PC-3 (cell line): ENCODE data around the gene PDCD5. TPM values are rescaled to one million over a fixed set of nuclear protein-coding genes. Genes with fewer than 3 reads are reported as not detected.
"Not testable (repeated sequence)": the region's sequence is repeated elsewhere in the genome, so short reads cannot be mapped to it uniquely, and the experiment has no call there.

ENCODE experiments used
- ATAC-seq: fragments of 200-7000 bp; cut with Tn5 transposase; 2 replicates; pipeline ENCODE4 v1.9.1; 2020; ENCODE audit warnings: mild to moderate bottlenecking, moderate library complexity
- BruUV-seq: library from RNA; stranded (reverse); fragments of 400-500 nt; replicated peaks from 2 replicates; lab custom pipeline; 2021; lab: Mats Ljungman, UMichigan
- CTCF ChIA-PET: fragments of 300-600 bp; sonication (Branson Sonifier 250); formaldehyde crosslinking; loops from one replicate; lab custom pipeline; 2022; ENCODE audit warnings: antibody characterized with exemption; lab: Charles Lee
- POLR2A ChIA-PET: fragments of 300-600 bp; sonication (Branson Sonifier 250); formaldehyde crosslinking; loops from one replicate; lab custom pipeline; 2022; ENCODE audit warnings: antibody characterized with exemption; ENCODE audit not compliant: unreplicated experiment; lab: Charles Lee
- DNase-seq: peaks from one replicate; pipeline ENCODE4 v3.0.0-alpha.2; 2015
- H2AFZ ChIP-seq: fragments of 300-600 bp; sonication (generic); 2 replicates; pipeline ENCODE4 v1.6.0; 2016; ENCODE audit warnings: antibody characterized with exemption, low read length
- H3F3A ChIP-seq: fragments of 300-600 bp; sonication (generic); one replicate; pipeline ENCODE4 v1.6.0; 2017; ENCODE audit warnings: antibody characterized with exemption, low read length, control low read depth, mild to moderate bottlenecking; ENCODE audit not compliant: unreplicated experiment
- H3K27ac ChIP-seq: fragments of 300-600 bp; sonication (generic); 2 replicates; pipeline ENCODE4 v1.5.1; 2016; ENCODE audit warnings: mild to moderate bottlenecking, low read length
- H3K27me3 ChIP-seq: fragments of 300-600 bp; sonication (generic); 2 replicates; pipeline ENCODE4 v1.6.1; 2016; ENCODE audit warnings: low read length, mixed read lengths
- H3K36me3 ChIP-seq: fragments of 300-600 bp; sonication (generic); 2 replicates; pipeline ENCODE4 v1.6.1; 2016; ENCODE audit warnings: low read depth, mixed run types, low read length, mixed read lengths
- H3K4me1 ChIP-seq: fragments of 300-600 bp; sonication (generic); 2 replicates; pipeline ENCODE4 v1.5.1; 2016; ENCODE audit warnings: low read length; ENCODE audit not compliant: insufficient read depth
- H3K4me2 ChIP-seq: fragments of 300-600 bp; sonication (generic); 2 replicates; pipeline ENCODE4 v1.6.0; 2016; ENCODE audit warnings: low read length
- H3K4me3 ChIP-seq: fragments of 300-600 bp; sonication (generic); 2 replicates; pipeline ENCODE4 v1.5.1; 2016; ENCODE audit warnings: mild to moderate bottlenecking, low read length, mixed read lengths
- H3K79me2 ChIP-seq: fragments of 300-600 bp; sonication (generic); 2 replicates; pipeline ENCODE4 v1.6.1; 2017; ENCODE audit warnings: low read length, mixed read lengths
- H3K9ac ChIP-seq: fragments of 300-600 bp; sonication (generic); 2 replicates; pipeline ENCODE4 v1.6.0; 2016; ENCODE audit warnings: mild to moderate bottlenecking, low read length
- H3K9me2 ChIP-seq: fragments of 300-600 bp; sonication (generic); replicated peaks from 2 replicates; pipeline ENCODE4 v1.6.1; 2016; ENCODE audit warnings: mixed run types, low read length, mixed read lengths
- H3K9me3 ChIP-seq: fragments of 300-600 bp; sonication (generic); 2 replicates; pipeline ENCODE4 v1.6.1; 2016; ENCODE audit warnings: low read length, mixed read lengths
- H4K20me1 ChIP-seq: fragments of 300-600 bp; sonication (generic); 2 replicates; pipeline ENCODE4 v1.6.1; 2016; ENCODE audit warnings: low read length, mixed read lengths
- EZH2 ChIP-seq: fragments of 300-600 bp; sonication (generic); IDR thresholded peaks from one replicate; pipeline ENCODE4 v1.6.1; 2017; ENCODE audit warnings: antibody characterized with exemption, mild to moderate bottlenecking, low read length; ENCODE audit not compliant: unreplicated experiment
- EZH2phosphoT487 ChIP-seq: fragments of 300-600 bp; sonication (generic); IDR thresholded peaks from 2 replicates; pipeline ENCODE4 v1.6.1; 2018; ENCODE audit warnings: mild to moderate bottlenecking, antibody characterized with exemption, low read length, borderline replicate concordance
- intact Hi-C: fragments of 100-400 bp; cut with micrococcal nuclease; formaldehyde crosslinking; loops from 2 replicates; pipeline ENCODE4 v1.9.0; 2023
- total RNA-seq: library from RNA; depleted of rRNA; stranded (reverse); fragments of >200 nt; gene quantifications from 2 replicates; pipeline ENCODE4 v1.2.3, GENCODE V29; 2014
- TF ChIP-seq, protein P1 (sequence below): fragments of 300-600 bp; sonication (generic); conservative IDR thresholded peaks from 2 replicates; pipeline ENCODE4 v1.5.1; 2017; ENCODE audit warnings: antibody characterized with exemption, low read depth, mild to moderate bottlenecking, low read length

Gene PDCD5
- total RNA-seq, 1 experiment from 2014 or later, result 203 TPM

- no peak overlapping the region for H3K4me2 ChIP-seq
- no peak overlapping the region for H2AFZ ChIP-seq
- ChIA-PET POLR2A (no interaction called here), CTCF (no interaction called here)
- no peak overlapping the region for H3K27ac ChIP-seq
- H3K9ac ChIP-seq, result no peak overlapping the region
- H3K4me3 ChIP-seq, result no peak overlapping the region
- no peak for ATAC-seq
- no peaks in the 10 kb centered on the region for H3F3A ChIP-seq
- H3K27me3 ChIP-seq, result no peaks in the 10 kb centered on the region
- H3K9me3 ChIP-seq, result no peaks in the 10 kb centered on the region
- H3K9me2 ChIP-seq, result no peaks in the 10 kb centered on the region
- TF ChIP-seq, protein P1, sequence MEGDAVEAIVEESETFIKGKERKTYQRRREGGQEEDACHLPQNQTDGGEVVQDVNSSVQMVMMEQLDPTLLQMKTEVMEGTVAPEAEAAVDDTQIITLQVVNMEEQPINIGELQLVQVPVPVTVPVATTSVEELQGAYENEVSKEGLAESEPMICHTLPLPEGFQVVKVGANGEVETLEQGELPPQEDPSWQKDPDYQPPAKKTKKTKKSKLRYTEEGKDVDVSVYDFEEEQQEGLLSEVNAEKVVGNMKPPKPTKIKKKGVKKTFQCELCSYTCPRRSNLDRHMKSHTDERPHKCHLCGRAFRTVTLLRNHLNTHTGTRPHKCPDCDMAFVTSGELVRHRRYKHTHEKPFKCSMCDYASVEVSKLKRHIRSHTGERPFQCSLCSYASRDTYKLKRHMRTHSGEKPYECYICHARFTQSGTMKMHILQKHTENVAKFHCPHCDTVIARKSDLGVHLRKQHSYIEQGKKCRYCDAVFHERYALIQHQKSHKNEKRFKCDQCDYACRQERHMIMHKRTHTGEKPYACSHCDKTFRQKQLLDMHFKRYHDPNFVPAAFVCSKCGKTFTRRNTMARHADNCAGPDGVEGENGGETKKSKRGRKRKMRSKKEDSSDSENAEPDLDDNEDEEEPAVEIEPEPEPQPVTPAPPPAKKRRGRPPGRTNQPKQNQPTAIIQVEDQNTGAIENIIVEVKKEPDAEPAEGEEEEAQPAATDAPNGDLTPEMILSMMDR, result no peak
- no peak for TF ChIP-seq EZH2
- no peak for TF ChIP-seq EZH2phosphoT487
- no peak for DNase-seq
- H3K36me3 ChIP-seq, result no peaks in the 10 kb centered on the region
- no peaks in the 10 kb centered on the region for H3K4me1 ChIP-seq
- H3K79me2 ChIP-seq, result no peaks in the 10 kb centered on the region
- BruUV-seq, result no TSS peak
- intact Hi-C loops, result no loop called here
- no peaks in the 10 kb centered on the region for H4K20me1 ChIP-seq
Observed at GRCh38 chr19:32537580-32537979, 43.4 kb upstream of the PDCD5 start.

- H2AFZ ChIP-seq, result no peak overlapping the region
- H3F3A ChIP-seq, result no peaks in the 10 kb centered on the region
- no peak overlapping the region for H3K27ac ChIP-seq
- POLR2A ChIA-PET, result no interaction called here
- DNase-seq (no peak), ATAC-seq (no peak)
- TF ChIP-seq EZH2phosphoT487 (no peak), EZH2 (no peak)
- TF ChIP-seq, protein P1, result no peak
- no peaks in the 10 kb centered on the region for H4K20me1 ChIP-seq
- CTCF ChIA-PET, result no interaction called here
- no peaks in the 10 kb centered on the region for H3K9me2 ChIP-seq
- no peaks in the 10 kb centered on the region for H3K36me3 ChIP-seq
- intact Hi-C loops, result no loop called here
- no peaks in the 10 kb centered on the region for H3K27me3 ChIP-seq
- H3K9me3 ChIP-seq, result no peaks in the 10 kb centered on the region
- no peak overlapping the region for H3K4me3 ChIP-seq
- no peaks in the 10 kb centered on the region for H3K4me1 ChIP-seq
- no peak overlapping the region for H3K4me2 ChIP-seq
- BruUV-seq, result no TSS peak
- H3K79me2 ChIP-seq, result no peaks in the 10 kb centered on the region
- no peak overlapping the region for H3K9ac ChIP-seq
Observed at GRCh38 chr19:32539240-32539916, 41.6 kb upstream of the PDCD5 start.

GRCh38 chr19:32540621-32541020 lies 40.4 kb upstream of the PDCD5 start:
- H3F3A ChIP-seq, result no peaks in the 10 kb centered on the region
- no peak overlapping the region for H2AFZ ChIP-seq
- no peaks in the 10 kb centered on the region for H3K9me2 ChIP-seq
- no TSS peak for BruUV-seq
- ChIA-PET POLR2A (no interaction called here), CTCF (no interaction called here)
- no peaks in the 10 kb centered on the region for H3K9me3 ChIP-seq
- H4K20me1 ChIP-seq, result no peaks in the 10 kb centered on the region
- H3K27me3 ChIP-seq, result no peaks in the 10 kb centered on the region
- H3K27ac ChIP-seq, result no peak overlapping the region
- ATAC-seq (no peak), DNase-seq (no peak)
- H3K36me3 ChIP-seq, result no peaks in the 10 kb centered on the region
- H3K9ac ChIP-seq, result no peak overlapping the region
- H3K4me3 ChIP-seq, result no peak overlapping the region
- H3K79me2 ChIP-seq, result no peaks in the 10 kb centered on the region
- no peak overlapping the region for H3K4me2 ChIP-seq
- TF ChIP-seq EZH2, result no peak
- TF ChIP-seq, protein P1, result no peak
- no peak for TF ChIP-seq EZH2phosphoT487
- no peaks in the 10 kb centered on the region for H3K4me1 ChIP-seq
- intact Hi-C loops, result no loop called here

- CTCF ChIA-PET, H3K27me3 ChIP-seq, H3K9me2 ChIP-seq, H3K4me3 ChIP-seq, BruUV-seq, H2AFZ ChIP-seq, H3F3A ChIP-seq, intact Hi-C loops, H3K27ac ChIP-seq, H3K4me2 ChIP-seq, POLR2A ChIA-PET, DNase-seq, H3K4me1 ChIP-seq, H3K36me3 ChIP-seq, H3K9ac ChIP-seq, H4K20me1 ChIP-seq, ATAC-seq, H3K9me3 ChIP-seq, H3K79me2 ChIP-seq: not testable (repeated sequence)
Observed at GRCh38 chr19:32541376-32541775, 39.6 kb upstream of the PDCD5 start.
